SK-N-SH (cell line): ENCODE data around the gene NOS2. TPM values are rescaled to one million over a fixed set of nuclear protein-coding genes. Genes with fewer than 3 reads are reported as not detected.

Source experiments
- CTCF ChIA-PET: fragments of 300-600, 350-600 bp; formaldehyde crosslinking; extraction: SDS; loops from one replicate; lab custom pipeline; 2021; lab: Yijun Ruan, JAX
- POLR2A ChIA-PET: fragments of 350-600 bp; sonication (Branson Sonifier 250); formaldehyde crosslinking; extraction: SDS; loops from one replicate; lab custom pipeline; 2020; ENCODE audit warnings: antibody characterized with exemption, inconsistent platforms; lab: Yijun Ruan, JAX
- DNase-seq: peaks from one replicate; pipeline ENCODE4 v3.0.0; 2012
- H2AFZ ChIP-seq: fragments of 200-600 bp; sonication (generic); 2 replicates; pipeline ENCODE4 v1.8.1; 2016; ENCODE audit warnings: antibody characterized with exemption, mild to moderate bottlenecking, low read depth
- H3F3A ChIP-seq: fragments of 200-600 bp; sonication (generic); replicated peaks from 2 replicates; pipeline ENCODE3; 2016; ENCODE audit warnings: antibody characterized with exemption, mild to moderate bottlenecking; ENCODE audit not compliant: insufficient read depth
- H3K27ac ChIP-seq, 2 experiments: fragments of 200-500 bp in 1 of 2; fragments of 200-600 bp in 1 of 2; sonication (Bioruptor generic) in 1 of 2; sonication (generic), shearing (Covaris generic) in 1 of 2; 2 replicates each; pipeline versions ENCODE4 v1.5.1 to v1.6.1; 2014 to 2016; ENCODE audit warnings: low read depth in 2 of 2, inconsistent platforms in 1 of 2, low read length in 1 of 2, mild to moderate bottlenecking in 1 of 2, mixed read lengths in 1 of 2
- H3K27me3 ChIP-seq: fragments of 200-600 bp; sonication (generic), shearing (Covaris generic); 2 replicates; pipeline ENCODE4 v1.6.1; 2016; ENCODE audit warnings: mixed run types; ENCODE audit not compliant: insufficient read depth
- H3K36me3 ChIP-seq, 2 experiments: fragments of 200-500 bp in 1 of 2; fragments of 200-600 bp in 1 of 2; sonication (Bioruptor generic) in 1 of 2; sonication (generic) in 1 of 2; replicated peaks in 1 of 2; 2 replicates each; pipeline versions ENCODE3 to v1.5.1; 2014 to 2016; ENCODE audit warnings: low read length in 1 of 2, mild to moderate bottlenecking in 1 of 2; ENCODE audit not compliant: insufficient read depth in 2 of 2, control insufficient read depth in 1 of 2
- H3K4me1 ChIP-seq, 2 experiments: fragments of 200-500 bp in 1 of 2; fragments of 200-600 bp in 1 of 2; sonication (Bioruptor generic) in 1 of 2; sonication (generic), shearing (Covaris generic) in 1 of 2; 2 replicates each; pipeline versions ENCODE4 v1.5.1 to v1.6.1; 2014 to 2016; ENCODE audit warnings: low read depth in 1 of 2, low read length in 1 of 2, mixed run types in 1 of 2; ENCODE audit not compliant: insufficient read depth in 2 of 2, control insufficient read depth in 1 of 2
- H3K4me2 ChIP-seq: fragments of 200-600 bp; sonication (generic), shearing (Covaris generic); 2 replicates; pipeline ENCODE4 v1.6.1; 2017; ENCODE audit warnings: mixed run types
- H3K4me3 ChIP-seq, 2 experiments: fragments of 200-500 bp in 1 of 2; fragments of 200-600 bp in 1 of 2; sonication (Bioruptor generic) in 1 of 2; sonication (generic), shearing (Covaris generic) in 1 of 2; 2 replicates each; pipeline versions ENCODE4 v1.5.1 to v1.8.1; 2014 to 2016; ENCODE audit warnings: low read depth in 2 of 2, inconsistent platforms in 1 of 2, low read length in 1 of 2, mild to moderate bottlenecking in 1 of 2, mixed read lengths in 1 of 2, moderate library complexity in 1 of 2
- H3K79me2 ChIP-seq: fragments of 200-600 bp; sonication (generic); 2 replicates; pipeline ENCODE4 v1.8.1; 2017; ENCODE audit warnings: mild to moderate bottlenecking; ENCODE audit not compliant: insufficient read depth
- H3K9ac ChIP-seq: fragments of 200-600 bp; sonication (generic); 2 replicates; pipeline ENCODE4 v1.6.1; 2017; ENCODE audit warnings: mixed run types
- H3K9me2 ChIP-seq: fragments of 200-600 bp; sonication (generic); 2 replicates; pipeline ENCODE4 v1.6.1; 2017; ENCODE audit warnings: mixed run types
- H3K9me3 ChIP-seq: fragments of 200-600 bp; sonication (generic); 2 replicates; pipeline ENCODE4 v1.6.1; 2017; ENCODE audit warnings: mixed run types, mild to moderate bottlenecking, moderate library complexity
- H4K20me1 ChIP-seq: fragments of 200-600 bp; sonication (generic); 2 replicates; pipeline ENCODE4 v1.6.1; 2017; ENCODE audit warnings: mild to moderate bottlenecking, mixed run types; ENCODE audit not compliant: insufficient read depth
- CHD2 ChIP-seq: fragments of 150-350 bp; IDR thresholded peaks from 2 replicates; pipeline ENCODE4 v1.6.1; 2018; ENCODE audit warnings: low read length; ENCODE audit not compliant: partially characterized antibody
- ELF1 ChIP-seq: IDR thresholded peaks from 2 replicates; pipeline ENCODE4 v1.4.0; 2012
- FOXJ3 ChIP-seq: sonication (generic); formaldehyde crosslinking; IDR thresholded peaks from 2 replicates; pipeline ENCODE4 v1.5.1; 2020; ENCODE audit warnings: mild to moderate bottlenecking, missing genetic modification reagents
- GABPA ChIP-seq: IDR thresholded peaks from 2 replicates; pipeline ENCODE4 v1.4.0; 2012; ENCODE audit warnings: low read depth, mild to moderate bottlenecking
- IRF3 ChIP-seq: fragments of 150-350 bp; IDR thresholded peaks from 2 replicates; pipeline ENCODE4 v1.6.1; 2016; ENCODE audit warnings: mild to moderate bottlenecking, low read depth, low read length
- JUND ChIP-seq: IDR thresholded peaks from 2 replicates; pipeline ENCODE4 v1.4.0; 2012
- MXI1 ChIP-seq: IDR thresholded peaks from 2 replicates; pipeline ENCODE4 v1.6.1; 2012; ENCODE audit warnings: mild to moderate bottlenecking, low read depth, low read length, improper control_type of control experiment
- NFIC ChIP-seq: IDR thresholded peaks from 2 replicates; pipeline ENCODE4 v1.4.0; 2012; ENCODE audit warnings: borderline replicate concordance
- POLR2AphosphoS5 ChIP-seq: IDR thresholded peaks from 2 replicates; pipeline ENCODE4 v1.6.1; 2012; ENCODE audit warnings: low read depth, low read length
- RAD21 ChIP-seq: IDR thresholded peaks from 2 replicates; pipeline ENCODE4 v1.6.1; 2012; ENCODE audit warnings: mild to moderate bottlenecking, low read length
- RCOR1 ChIP-seq: fragments of 150-350 bp; IDR thresholded peaks from 2 replicates; pipeline ENCODE4 v1.6.1; 2017; ENCODE audit warnings: antibody characterized with exemption, low read length
- RFX5 ChIP-seq: IDR thresholded peaks from 2 replicates; pipeline ENCODE4 v1.6.1; 2012; ENCODE audit warnings: mild to moderate bottlenecking, improper control_type of control experiment, low read length
- SMC3 ChIP-seq: IDR thresholded peaks from 2 replicates; pipeline ENCODE4 v1.6.1; 2012; ENCODE audit warnings: low read depth, low read length, improper control_type of control experiment
- TCF12 ChIP-seq: IDR thresholded peaks from 2 replicates; pipeline ENCODE4 v1.4.0; 2012
- TEAD4 ChIP-seq: IDR thresholded peaks from 2 replicates; pipeline ENCODE4 v1.4.0; 2012; ENCODE audit warnings: mild to moderate bottlenecking, borderline replicate concordance; ENCODE audit not compliant: insufficient read depth
- WGBS: methylation state at CpG from one replicate; pipeline ENCODE4 v1.1.6; 2017; ENCODE audit warnings: low lambda C conversion rate; 5-methylcytosine and 5-hydroxymethylcytosine counted together
- polyA plus RNA-seq, 3 experiments: library from polyadenylated mRNA; depleted of rRNA; stranded (reverse); fragments of >200 nt; gene quantifications; 2 replicates each; pipeline ENCODE4 v1.2.3, GENCODE V29; 2012
- TF ChIP-seq, protein P1 (sequence below): IDR thresholded peaks from 2 replicates; pipeline ENCODE4 v1.4.0; 2012; ENCODE audit warnings: low read depth, borderline replicate concordance
- TF ChIP-seq, protein P2 (sequence below): IDR thresholded peaks from 2 replicates; pipeline ENCODE4; 2012
- TF ChIP-seq, protein P3 (sequence below): IDR thresholded peaks from 2 replicates; pipeline ENCODE4 v1.4.0; 2012; ENCODE audit warnings: low read depth, borderline replicate concordance
- TF ChIP-seq, protein P4 (sequence below): IDR thresholded peaks from 2 replicates; pipeline ENCODE4 v1.4.0; 2012; ENCODE audit warnings: low read depth

The NOS2 gene
- polyA plus RNA-seq, 1 of the 3 experiments (the other 2 are of a cell fraction) = not detected

- CTCF ChIA-PET = interaction anchor here (1.0 to 3.5 kb wide), 5 partner anchors 20 to 126 kb away, joined by 3 to 19 read pairs (median 5); no protein-coding TSS in a partner anchor
- no peaks in the 10 kb centered on the region for H3K9me2 ChIP-seq
- H3K9ac ChIP-seq = no peak overlapping the region
- DNase-seq = no peak
- H3F3A ChIP-seq = no peaks in the 10 kb centered on the region
- no peak overlapping the region for H3K4me2 ChIP-seq
- 43% methylated on average over 7 of the region's 8 CpGs for WGBS
- H2AFZ ChIP-seq = no peak overlapping the region
- POLR2A ChIA-PET = interaction anchor here (0.6 kb wide), 1 partner anchor 73 kb away, joined by 3 read pairs; no protein-coding TSS in a partner anchor
- H3K4me1 ChIP-seq = peaks cover 0 to 3% of the 10 kb centered on the region in 2 experiments; a peak in 1 of 4 replicates
- H3K4me3 ChIP-seq = no peak overlapping the region
- TF ChIP-seq ELF1 = no peak
- no peak for TF ChIP-seq JUND
- no peak for TF ChIP-seq FOXJ3 (CRISPR knock-in tag)
- TF ChIP-seq TEAD4 = no peak
- TF ChIP-seq POLR2AphosphoS5 = no peak
- no peak for TF ChIP-seq IRF3
- TF ChIP-seq CHD2 = no peak
- TF ChIP-seq, protein P1, sequence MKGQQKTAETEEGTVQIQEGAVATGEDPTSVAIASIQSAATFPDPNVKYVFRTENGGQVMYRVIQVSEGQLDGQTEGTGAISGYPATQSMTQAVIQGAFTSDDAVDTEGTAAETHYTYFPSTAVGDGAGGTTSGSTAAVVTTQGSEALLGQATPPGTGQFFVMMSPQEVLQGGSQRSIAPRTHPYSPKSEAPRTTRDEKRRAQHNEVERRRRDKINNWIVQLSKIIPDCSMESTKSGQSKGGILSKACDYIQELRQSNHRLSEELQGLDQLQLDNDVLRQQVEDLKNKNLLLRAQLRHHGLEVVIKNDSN = no peak
- no peak for TF ChIP-seq GABPA
- TF ChIP-seq, protein P2, sequence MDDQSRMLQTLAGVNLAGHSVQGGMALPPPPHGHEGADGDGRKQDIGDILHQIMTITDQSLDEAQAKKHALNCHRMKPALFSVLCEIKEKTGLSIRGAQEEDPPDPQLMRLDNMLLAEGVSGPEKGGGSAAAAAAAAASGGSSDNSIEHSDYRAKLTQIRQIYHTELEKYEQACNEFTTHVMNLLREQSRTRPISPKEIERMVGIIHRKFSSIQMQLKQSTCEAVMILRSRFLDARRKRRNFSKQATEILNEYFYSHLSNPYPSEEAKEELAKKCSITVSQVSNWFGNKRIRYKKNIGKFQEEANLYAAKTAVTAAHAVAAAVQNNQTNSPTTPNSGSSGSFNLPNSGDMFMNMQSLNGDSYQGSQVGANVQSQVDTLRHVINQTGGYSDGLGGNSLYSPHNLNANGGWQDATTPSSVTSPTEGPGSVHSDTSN = no peak
- TF ChIP-seq MXI1 = no peak
- TF ChIP-seq TCF12 = no peak
- TF ChIP-seq SMC3 = no peak
- TF ChIP-seq, protein P3, sequence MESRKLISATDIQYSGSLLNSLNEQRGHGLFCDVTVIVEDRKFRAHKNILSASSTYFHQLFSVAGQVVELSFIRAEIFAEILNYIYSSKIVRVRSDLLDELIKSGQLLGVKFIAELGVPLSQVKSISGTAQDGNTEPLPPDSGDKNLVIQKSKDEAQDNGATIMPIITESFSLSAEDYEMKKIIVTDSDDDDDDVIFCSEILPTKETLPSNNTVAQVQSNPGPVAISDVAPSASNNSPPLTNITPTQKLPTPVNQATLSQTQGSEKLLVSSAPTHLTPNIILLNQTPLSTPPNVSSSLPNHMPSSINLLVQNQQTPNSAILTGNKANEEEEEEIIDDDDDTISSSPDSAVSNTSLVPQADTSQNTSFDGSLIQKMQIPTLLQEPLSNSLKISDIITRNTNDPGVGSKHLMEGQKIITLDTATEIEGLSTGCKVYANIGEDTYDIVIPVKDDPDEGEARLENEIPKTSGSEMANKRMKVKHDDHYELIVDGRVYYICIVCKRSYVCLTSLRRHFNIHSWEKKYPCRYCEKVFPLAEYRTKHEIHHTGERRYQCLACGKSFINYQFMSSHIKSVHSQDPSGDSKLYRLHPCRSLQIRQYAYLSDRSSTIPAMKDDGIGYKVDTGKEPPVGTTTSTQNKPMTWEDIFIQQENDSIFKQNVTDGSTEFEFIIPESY = no peak
- TF ChIP-seq RAD21 = no peak
- no peak for TF ChIP-seq RFX5
- TF ChIP-seq, protein P4, sequence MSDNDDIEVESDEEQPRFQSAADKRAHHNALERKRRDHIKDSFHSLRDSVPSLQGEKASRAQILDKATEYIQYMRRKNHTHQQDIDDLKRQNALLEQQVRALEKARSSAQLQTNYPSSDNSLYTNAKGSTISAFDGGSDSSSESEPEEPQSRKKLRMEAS = no peak
- TF ChIP-seq RCOR1 = no peak
- no peak for TF ChIP-seq NFIC
- TF ChIP-seq, all 33 proteins: peak for 0
- H3K9me3 ChIP-seq = no peaks in the 10 kb centered on the region
- H3K27me3 ChIP-seq = no peaks in the 10 kb centered on the region
- no peaks in the 10 kb centered on the region for H3K79me2 ChIP-seq
- no peaks in the 10 kb centered on the region for H3K36me3 ChIP-seq
- H4K20me1 ChIP-seq = no peaks in the 10 kb centered on the region
- no peak overlapping the region for H3K27ac ChIP-seq
Measured at GRCh38 chr17:27780092-27780827, 20.1 kb downstream of the NOS2 start.
